Stimulated activated CD8-positive, alpha-beta memory T cell treated with anti-CD3 and anti-CD28 coated beads, Interleukin-4, amount 100 ng/mL, for 48 hours (primary cell): Measurements from ENCODE around the gene GASK1B.

Experiments used
- DNase-seq: peaks from one replicate; pipeline ENCODE4 v3.0.0-alpha.2; 2020

Gene GASK1B

DNA sequence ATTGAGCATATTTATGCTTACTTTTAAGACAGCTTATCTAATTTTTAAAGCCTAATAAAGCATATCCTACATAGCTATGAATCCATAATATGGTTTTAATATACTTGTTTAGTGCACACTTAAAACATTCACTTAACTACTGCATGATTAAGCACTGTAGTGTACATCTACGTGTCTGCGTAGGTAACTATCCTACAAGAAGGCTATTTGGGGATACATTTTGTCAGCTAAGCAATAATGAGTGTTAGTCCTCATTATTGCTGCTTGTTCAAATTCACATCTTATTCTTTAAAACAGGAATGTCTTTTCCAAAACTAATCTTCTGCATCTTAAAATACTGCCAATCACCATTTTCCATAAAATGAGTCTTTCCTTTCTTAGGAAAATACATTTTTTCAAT, 38.6 kb downstream of the GASK1B start:
- DNase-seq, result no peak

DNA sequence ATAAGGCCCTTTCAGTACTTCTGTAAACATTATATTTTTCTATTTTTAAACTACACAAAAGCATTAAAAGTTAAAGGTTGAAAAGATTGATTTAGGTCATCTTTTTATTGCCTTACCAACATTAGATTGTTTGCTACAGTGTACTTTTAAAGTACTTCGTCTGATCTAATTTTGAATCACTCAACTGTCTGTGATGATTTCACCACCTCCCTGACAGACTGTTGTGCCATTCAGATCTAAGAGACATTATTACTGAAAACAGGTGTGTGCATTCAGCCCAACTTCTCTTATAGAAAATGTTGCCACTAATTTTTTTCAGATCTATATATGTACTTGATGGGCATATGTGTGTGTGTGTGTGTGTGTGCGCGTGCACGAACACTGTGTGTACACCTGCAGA, 39.3 kb downstream of the GASK1B start:
- DNase-seq, result no peak

DNA sequence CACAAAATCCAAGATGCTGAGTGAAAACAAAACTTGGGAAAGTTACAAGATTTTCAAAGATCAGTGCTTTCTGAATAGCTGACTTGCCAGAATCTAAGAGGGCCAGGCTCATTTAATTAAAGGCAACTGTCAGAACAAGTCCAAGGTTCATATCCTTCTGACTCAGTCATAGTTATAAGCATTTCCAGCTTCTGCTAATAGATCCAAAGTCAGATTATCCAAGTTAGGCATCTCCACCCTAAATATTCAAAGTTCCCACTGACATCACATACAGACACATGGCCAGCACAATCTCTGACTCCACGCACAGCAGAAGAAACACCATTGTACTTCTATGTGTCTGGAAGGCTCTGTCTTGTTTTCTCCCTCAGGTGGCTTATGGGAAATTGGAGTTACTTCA, 41.8 kb downstream of the GASK1B start:
- DNase-seq, result no peak

DNA sequence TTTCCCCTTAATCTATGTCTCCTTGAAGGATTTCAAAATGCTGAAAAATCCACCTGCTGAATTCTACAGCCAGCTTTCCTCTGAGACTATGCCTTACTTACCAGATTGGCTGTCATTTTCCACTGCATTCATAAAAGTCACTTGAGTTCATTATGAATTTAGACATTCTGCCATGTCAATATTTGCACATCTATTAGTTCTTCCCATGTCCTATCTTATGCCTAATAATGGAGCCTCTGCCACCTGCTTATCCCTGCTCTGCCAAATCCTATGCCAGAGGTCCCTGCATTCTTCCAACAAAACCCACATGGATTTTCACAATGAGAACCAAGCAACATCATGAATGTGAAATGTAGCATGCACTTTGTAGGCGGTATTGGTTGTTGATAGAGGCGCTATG, 42.6 kb downstream of the GASK1B start:
- no peak for DNase-seq

DNA sequence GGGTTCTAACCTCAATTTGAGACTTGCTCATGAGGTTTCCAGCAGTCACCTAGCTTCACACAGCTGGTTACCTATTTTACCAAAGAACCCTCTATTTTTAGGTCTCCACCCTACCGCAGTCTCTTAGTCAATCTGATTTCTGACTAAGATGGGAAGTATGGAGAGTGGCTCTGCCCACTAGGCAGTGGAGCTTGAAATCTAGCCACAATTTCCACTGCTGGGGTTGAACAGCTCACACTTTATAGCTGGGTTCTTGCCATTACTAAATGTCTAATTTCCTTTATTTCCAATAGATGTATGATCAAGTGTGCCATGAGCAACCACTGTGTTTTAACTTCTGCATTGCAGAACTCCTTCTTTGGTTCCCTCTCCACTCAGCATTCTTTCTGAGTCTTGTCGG, 43.1 kb downstream of the GASK1B start:
- DNase-seq, result no peak

DNA sequence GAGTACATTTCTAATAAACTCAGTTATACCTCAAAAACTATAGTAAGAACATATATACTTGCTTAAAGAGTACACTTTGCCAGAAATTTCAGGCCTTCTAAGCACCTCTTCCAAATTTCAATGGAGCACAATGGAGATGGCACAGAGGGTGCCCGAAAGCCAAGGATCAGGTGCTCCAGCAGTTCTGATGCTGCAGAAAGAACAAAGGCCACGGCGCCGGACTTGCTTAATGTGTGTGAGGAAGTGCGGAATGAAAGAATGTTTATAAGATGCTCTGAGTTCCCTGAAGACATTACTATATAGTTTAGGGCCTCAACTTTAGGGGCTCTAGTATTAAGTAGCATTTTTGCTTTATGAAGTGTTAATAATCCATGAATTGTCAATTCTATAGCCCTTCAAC, 44.3 kb downstream of the GASK1B start:
- no peak for DNase-seq

DNA sequence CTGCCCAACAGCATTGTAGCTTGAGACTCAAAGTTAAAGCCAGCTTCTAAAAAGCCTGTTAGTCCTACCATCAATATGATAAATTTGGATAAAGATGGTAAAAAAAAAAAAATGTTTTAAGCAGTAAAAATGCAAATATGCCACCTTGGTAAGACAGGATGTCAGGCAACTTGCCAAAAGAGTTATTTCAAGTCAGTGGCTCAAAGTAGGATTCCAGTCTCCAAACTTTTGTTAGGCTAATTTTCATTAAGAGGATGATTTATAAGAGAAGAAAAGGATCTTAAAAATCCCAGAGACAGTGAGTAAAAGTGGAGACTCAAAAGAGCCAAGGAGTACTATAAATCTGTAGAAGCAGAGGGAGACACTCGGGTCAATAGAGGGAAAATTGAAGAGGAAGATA, 47.5 kb downstream of the GASK1B start:
- no peak for DNase-seq
